GM12892 (cell line): ENCODE measurements around the gene KLHDC10.

Source experiments
- POLR2A ChIP-seq: IDR thresholded peaks from 2 replicates; pipeline ENCODE4 v1.6.1; 2011; ENCODE audit warnings: low read depth, low read length, control low read depth
- TAF1 ChIP-seq: IDR thresholded peaks from 2 replicates; pipeline ENCODE4 v1.6.1; 2011; ENCODE audit warnings: low read depth, mild to moderate bottlenecking, control low read depth, low read length, borderline replicate concordance

GRCh38 chr7:130092598-130092997 is 22.3 kb downstream of the KLHDC10 start:
- TF ChIP-seq POLR2A: no peak
- no peak for TF ChIP-seq TAF1
